Superior temporal gyrus (tissue), 1 donor: ENCODE measurements around the gene SIRT6.
"Not testable (repeated sequence)": the region's sequence is repeated elsewhere in the genome, so short reads cannot be mapped to it uniquely, and the experiment has no call there.

Experiments
- DNase-seq: peaks from one replicate; pipeline ENCODE4 v3.0.0-alpha.2; 2016; ENCODE audit errors: extremely low spot score

The SIRT6 gene

GRCh38 chr19:4174895-4175668 lies 7.3 kb downstream of the SIRT6 start:
- DNase-seq: no peak

DNA sequence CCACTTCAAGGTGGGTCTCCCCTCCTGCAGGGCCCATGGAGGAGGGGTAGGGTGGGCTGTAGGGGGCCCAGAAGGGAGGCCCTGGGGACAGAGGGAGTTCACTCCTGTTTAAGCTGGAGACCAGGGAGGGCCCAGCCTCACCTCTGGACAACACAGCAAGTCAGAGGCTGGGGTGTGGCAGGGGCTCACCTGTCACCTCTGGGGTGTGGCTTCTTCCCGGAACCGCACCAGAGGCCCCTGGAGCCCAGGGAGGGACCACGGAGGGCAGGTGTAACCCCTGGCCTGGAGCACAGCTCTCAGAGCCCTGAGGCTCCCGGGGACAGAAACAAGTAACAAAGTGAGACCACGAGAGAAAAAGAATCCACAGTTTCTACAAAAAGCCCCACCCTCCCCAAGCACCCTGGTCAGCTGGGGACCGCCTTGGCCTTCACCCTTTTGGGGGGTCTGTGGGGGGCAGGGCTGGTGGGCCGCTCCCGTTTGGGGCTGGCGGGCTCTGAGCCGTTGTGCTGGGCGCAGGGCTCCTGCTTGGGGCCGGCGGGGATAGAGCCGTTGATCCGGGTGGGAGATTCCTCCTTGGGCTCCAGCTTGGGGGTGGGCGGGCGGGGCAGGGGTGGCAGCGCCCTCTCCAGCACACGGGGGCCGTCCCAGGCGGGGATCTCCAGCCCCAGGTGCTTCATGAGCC lies 8.0 kb downstream of the SIRT6 start:
- no peak for DNase-seq

DNA sequence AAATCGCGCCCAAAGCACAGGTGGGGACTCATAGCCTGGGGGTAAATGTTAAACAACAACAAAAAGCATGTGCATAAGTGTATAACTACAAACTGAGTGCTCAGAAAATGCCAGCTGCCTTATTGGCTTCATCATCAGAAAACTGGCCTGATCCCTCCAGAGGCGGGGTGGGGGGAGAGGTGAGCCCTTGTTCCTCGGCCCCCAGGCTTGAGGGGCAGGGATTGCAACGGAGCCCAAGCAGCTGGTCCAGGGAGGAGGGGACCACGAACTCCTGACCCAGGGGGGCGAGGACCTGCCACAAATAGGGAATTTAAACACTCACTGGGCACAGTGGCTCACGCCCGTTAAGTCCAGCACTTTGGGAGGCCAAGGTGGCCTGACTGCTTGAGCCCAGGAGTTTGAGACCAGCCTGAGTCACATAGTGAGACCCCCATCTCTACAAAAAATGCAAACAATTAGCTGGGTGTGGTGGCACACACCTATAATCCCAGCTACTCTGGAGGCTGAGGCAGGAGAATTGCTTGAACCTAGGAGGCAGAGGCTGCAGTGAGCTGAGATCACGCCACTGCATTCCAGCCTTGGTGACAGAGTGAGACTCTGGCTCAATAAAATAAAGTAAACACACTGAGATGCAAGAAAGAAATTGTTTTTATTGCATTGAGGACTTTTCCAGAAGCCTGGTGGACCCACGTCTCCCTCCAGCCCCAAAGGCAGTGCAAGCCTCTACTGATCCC lies 8.7 kb downstream of the SIRT6 start:
- DNase-seq: no peak

DNA sequence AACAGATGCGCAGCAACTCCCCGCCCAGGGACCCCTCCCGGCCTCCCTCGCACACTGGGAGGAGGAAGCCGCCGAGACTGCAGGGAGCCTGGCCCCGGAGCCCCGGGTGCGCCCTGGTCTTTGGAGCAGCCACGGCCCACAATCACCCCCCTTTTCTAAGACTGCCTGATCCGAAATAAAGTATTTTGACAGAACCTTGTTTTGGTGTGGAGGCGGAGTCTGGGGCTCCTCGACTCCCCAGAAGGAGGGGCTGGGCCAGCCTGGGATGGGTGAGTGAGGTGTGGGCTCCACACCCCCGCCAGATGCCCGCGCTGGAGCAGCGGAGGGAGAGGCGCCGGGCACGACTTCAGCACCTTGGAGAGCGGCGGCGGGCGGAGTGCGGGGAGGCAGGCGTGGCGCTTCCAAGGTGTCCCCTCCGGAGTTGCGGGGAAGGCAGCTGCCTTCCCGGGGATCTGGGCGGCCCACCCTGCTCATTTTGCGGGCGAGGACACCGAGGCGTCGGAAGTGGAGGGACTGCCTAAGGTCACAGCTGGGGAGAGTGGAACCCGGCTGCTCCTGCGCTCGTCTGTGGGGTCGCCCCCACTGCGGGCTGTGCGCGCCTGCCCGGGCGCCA lies 9.4 kb downstream of the SIRT6 start:
- no peak for DNase-seq

DNA sequence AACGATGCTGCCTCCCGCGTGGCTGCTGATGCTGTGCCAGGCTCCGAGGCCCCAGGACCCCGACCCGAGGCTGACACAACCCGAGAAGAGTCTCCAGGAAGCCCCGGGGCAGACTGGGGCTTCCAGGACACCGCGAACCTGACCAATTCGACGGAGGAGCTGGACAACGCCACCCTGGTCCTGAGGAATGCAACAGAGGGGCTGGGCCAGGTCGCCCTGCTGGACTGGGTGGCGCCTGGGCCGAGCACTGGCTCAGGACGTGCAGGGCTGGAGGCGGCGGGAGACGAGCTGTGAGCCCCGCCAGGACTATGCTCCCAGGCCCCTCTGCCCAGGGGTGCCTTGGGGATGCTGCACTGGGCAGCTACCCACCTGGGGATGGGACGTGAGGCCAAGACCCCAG lies 10.7 kb downstream of the SIRT6 start:
- no peak for DNase-seq

GRCh38 chr19:4164262-4164661 lies 18.1 kb downstream of the SIRT6 start:
- no peak for DNase-seq

- DNase-seq: no peak
These were observed 20.8 kb downstream of the SIRT6 start for GRCh38 chr19:4161415-4162077.

GRCh38 chr19:4157971-4158370 lies 24.4 kb downstream of the SIRT6 start:
- DNase-seq: not testable (repeated sequence)

- no peak for DNase-seq
These were observed 25.2 kb downstream of the SIRT6 start for GRCh38 chr19:4157164-4157563.

GRCh38 chr19:4154571-4155312 lies 27.6 kb downstream of the SIRT6 start:
- no peak for DNase-seq

- DNase-seq: no peak
These were observed 29.9 kb downstream of the SIRT6 start for GRCh38 chr19:4152241-4152998.

- DNase-seq: no peak
These were observed 30.7 kb downstream of the SIRT6 start for GRCh38 chr19:4151623-4152022.

GRCh38 chr19:4149518-4150288 lies 32.7 kb downstream of the SIRT6 start:
- no peak for DNase-seq

- DNase-seq: no peak
These were observed 37.6 kb downstream of the SIRT6 start for GRCh38 chr19:4144666-4145249.

DNA sequence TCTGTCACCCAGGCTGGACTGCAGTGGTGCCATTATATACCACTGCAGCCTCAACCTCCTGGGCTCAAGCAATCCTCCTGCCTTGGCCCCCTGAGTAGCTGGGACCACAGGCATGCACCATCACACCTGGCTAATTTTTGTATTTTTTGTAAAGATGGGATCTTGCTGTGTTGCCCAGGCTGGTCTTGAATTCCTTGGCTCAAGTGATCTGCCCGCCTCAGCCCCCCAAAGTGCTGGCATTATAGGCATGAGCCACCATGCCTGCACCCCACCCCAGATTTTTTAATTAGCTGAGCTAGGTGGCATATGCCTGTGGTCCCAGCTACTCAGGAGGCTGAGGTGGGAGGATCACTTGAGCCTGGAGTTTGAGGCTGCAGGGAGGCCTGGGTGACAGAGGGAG lies 39.4 kb downstream of the SIRT6 start:
- not testable (repeated sequence) for DNase-seq

DNA sequence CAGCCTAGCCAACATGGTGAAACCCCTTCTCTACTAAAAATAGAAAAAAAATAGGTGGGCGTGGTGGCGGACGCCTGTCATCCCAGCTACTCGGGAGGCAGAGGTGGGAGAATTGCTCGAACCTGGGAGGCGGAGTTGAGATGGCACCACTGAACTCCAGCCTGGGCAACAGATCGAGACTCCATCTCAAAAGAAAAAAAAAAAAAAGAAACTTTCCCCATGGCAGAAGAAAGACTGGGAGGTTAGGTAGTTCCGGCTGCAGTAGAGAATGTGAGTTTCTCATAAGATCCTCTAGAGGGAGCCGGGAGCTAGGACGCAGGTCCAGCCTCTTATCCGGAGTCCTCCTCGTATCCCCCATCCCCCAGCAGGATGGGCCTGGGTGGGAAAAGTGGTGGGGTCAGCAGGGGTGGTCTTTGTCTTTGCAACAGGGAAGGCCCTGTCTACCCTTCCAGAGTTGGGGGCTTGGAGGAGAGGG lies 42.1 kb downstream of the SIRT6 start:
- peak; percentile 68 for DNase-seq

GRCh38 chr19:4139614-4140236 lies 42.6 kb downstream of the SIRT6 start:
- peak; percentile 52 for DNase-seq

DNA sequence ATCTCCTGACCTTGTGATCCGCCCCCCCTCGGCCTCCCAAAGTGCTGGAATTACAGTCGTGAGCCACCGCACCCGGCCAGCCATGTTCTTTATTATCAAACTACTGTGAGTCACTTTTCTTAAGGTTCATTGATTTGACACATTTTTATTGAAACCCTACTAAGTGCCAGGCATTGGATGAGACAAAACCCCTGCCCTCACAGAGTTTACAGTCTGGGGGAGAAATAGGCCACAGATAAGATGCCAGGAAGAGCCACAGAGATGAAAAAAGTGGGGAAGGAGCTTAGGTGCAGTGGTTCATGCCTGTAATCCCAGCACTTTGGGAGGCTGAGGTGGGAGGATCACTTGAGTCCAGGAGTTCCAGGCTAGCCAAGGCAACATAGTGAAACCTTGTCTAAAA lies 43.9 kb downstream of the SIRT6 start:
- no peak for DNase-seq
